RPMI8226 (cell line): Measurements from ENCODE around the gene SDCBP2.

Experiments
- DNase-seq: peaks from one replicate; pipeline ENCODE4 v3.0.0-alpha.2; 2015

Gene SDCBP2

GRCh38 chr20:1310071-1310470 is 18.9 kb downstream of the SDCBP2 start:
- no peak for DNase-seq

GRCh38 chr20:1309439-1309847 is 19.5 kb downstream of the SDCBP2 start:
- no peak for DNase-seq

GRCh38 chr20:1308702-1309095 is 20.2 kb downstream of the SDCBP2 start:
- DNase-seq, result no peak

DNA sequence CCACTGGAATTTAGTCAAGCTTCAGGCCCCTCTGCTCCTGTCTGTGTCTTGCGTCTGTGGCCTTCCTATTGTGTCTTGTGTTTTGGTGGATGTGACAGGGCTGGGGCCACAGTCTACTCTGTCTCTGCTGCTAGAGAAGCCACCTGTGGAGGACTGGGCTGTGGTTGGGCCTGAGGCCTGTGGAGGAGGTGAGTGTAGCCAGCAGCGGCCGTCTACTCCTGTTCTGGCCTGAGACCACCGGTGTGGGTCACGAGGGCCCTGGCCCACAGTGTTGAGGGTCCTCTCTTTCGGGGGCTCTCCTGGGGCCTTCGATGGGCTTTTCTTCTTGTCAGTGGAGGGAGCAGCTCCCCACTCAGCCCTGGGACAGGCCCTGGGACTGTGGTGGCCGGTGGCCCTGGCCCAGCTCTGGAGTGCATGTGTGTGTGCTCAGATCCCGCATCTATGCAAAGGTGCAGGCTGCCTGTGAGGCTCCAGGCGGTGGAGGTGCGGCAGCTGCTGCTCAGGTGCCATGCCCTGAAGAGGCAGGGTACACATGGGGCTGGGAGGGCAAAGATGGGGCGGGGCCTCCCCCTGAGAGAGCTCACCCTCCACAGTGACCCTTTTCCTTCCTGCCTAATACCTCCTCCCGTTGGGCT is 20.8 kb downstream of the SDCBP2 start:
- no peak for DNase-seq

- DNase-seq, result no peak
Measured at GRCh38 chr20:1307571-1307971, 21.4 kb downstream of the SDCBP2 start.

GRCh38 chr20:1307171-1307570 is 21.8 kb downstream of the SDCBP2 start:
- DNase-seq, result no peak

- no peak for DNase-seq
Measured at GRCh38 chr20:1306316-1307135, 22.4 kb downstream of the SDCBP2 start.

DNA sequence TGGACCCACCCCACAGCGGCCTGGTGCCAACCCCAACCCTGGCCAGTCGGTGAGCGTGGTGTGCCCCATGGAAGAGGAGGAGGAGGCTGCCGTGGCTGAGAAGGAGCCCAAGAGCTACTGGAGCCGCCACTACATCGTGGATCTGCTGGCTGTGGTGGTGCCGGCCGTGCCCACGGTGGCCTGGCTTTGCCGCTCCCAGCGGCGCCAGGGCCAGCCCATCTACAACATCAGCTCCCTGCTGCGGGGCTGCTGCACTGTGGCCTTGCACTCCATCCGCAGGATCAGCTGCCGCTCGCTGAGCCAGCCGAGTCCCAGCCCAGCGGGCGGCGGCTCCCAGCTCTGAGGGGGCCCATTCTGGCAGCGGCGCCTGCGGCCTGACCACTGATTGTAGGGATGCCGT is 23.2 kb downstream of the SDCBP2 start:
- no peak for DNase-seq

DNA sequence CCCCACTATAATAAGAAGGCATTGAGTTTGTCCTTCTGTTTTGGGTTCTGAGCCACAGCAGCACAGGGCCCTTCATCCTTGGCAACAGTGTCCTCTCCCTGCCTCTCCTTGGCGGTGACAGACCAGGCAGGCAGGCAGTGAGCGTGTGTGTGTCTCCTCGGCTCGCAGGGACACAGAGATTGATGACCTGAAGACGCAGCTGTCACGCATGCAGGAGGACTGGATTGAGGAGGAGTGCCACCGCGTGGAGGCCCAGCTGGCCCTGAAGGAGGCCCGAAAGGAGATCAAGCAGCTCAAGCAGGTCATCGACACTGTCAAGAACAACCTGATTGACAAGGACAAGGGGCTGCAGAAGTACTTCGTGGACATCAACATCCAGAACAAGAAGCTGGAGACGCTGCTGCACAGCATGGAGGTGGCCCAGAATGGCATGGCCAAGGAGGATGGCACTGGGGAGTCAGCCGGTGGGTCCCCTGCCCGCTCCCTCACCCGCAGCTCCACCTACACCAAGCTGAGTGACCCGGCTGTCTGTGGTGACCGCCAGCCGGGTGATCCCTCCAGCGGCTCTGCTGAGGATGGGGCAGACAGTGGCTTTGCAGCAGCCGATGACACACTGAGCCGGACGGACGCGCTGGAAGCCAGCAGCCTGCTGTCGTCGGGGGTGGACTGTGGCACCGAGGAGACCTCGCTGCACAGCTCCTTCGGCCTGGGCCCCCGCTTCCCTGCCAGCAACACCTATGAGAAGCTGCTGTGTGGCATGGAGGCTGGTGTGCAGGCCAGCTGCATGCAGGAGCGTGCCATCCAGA is 24.0 kb downstream of the SDCBP2 start:
- no peak for DNase-seq

DNA sequence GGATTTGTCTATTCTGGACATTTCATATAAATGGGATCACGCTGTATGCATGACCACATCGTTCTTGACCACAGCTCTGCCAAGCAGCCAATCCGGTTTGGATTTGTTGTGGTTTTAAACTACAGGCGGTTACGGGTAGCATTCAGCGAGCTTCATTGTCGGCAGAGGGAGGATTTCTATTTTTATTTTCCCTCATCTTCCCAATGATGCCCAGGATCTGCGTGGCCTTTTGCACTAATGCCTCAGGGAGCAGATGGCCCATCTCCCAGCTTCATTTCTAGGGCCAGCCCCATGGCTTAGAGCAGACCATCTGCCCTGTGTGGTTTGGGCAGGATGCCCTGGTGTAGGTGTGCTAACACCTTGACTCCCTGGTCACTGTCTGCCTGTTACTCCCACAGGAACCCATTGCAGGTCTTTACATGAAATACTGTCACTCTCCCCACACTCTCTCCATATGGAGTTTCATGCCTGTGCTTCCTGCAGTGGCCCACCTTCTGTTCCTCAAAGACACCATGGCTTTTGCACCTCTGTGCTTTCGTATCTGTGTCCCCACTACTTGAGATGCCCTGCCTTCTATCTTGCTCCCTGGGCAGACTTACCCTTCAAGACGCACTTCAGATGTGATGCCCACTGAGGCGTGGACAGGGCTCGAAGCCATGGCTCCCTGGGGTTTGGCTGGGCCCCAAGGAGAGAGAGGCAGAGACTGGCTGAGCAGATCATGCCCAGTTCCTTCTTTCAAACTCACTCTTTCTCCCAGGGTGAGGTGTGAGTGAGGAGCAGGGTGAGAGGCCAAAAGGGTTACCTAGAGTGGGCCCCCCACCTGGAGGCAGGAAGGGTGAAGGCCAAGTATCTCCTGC is 26.0 kb downstream of the SDCBP2 start:
- peak; percentile 47 for DNase-seq

DNA sequence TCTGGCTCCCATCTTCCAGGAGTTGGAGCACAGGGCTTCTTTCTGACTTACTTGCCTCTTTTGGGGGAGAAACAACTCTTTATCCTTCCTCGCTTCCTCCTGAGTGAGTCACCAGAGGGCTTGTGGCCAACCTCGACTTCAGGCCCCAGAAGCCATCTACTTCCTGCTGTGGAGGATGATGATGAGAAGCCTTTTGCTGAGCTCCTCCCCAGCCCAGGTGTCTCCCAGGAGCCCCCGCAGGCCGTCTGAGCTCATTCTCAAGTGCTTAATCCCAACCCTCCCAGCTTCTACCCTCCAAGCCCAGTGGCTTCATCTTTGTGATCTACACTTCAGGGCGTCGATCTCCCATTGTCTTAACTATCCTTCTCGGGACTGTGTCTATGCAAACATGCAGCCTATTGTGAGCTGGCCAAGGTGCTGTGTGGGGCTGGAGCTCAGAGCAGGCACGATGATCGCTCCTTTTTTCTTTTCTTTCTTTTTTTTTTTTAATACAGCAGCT is 27.9 kb downstream of the SDCBP2 start:
- DNase-seq, result peak; percentile 63

- DNase-seq, result no peak
Measured at GRCh38 chr20:1300083-1300840, 28.7 kb downstream of the SDCBP2 start.

DNA sequence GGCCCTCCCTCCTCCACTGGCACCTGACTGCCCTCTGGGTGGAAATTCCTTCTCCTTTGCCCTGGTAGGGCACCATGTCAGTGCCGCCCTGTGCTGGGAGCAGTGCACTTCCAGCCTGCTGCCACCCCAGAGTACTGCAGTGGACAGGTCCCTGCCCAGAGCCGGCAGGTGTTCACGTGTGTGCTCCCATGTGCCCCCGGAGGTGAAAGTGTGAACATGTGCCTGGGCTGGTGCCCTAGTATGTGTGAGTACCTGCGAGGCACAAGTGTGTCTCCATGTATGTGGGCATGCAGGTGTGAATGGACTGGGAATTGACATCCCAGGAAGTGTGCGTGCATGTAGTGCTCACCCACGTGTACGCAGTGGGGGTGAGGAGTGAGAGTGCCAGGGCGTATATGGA is 29.4 kb downstream of the SDCBP2 start:
- peak; percentile 54 for DNase-seq

DNA sequence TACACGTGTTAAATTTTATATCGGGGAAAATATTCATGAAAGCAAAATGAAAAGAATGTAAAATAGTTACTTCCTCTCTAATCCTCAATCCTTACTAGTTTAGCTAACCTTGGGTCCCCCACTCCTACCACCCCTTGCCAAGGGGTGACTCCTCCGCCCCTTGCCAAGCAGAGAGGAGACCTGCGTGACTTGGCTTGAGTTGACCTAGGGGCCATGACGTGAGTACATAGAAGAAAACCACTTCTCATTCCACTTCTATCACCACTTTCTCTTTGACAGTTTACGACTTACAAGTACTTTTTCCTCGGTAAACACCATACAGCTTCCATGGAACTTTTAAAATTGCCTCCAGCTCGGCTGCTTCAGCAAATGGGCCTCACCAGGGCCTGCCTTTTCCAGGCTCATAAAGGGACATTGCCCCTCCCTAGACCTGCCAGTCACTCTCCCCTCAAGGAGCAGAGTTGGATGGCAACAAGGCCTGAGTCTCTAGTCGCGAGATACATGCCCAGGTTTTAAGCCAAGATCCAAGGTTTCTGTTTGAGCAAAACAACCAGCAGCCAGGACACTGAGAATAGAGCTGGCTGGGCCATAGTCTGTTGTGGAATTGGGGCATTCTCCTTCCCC is 29.9 kb downstream of the SDCBP2 start:
- DNase-seq, result no peak

DNA sequence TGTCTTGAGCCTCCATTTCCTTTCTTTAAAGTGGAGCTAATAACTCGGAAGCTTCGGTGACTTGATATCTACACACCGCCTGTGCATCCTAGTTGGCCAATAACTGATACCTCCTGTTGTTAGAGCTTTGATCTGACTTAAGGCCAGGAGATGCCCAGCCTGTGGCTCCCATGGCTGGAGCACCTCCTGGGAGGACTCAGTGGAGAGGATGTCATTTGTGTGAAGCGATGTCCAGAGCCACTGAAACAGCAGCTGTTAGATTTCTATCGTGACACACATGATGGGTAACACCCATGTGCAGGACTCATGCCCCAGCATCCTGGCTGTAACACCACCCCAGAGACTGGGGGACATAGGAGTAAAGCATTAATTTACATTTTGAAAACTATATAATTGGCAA is 30.8 kb downstream of the SDCBP2 start:
- DNase-seq, result no peak

- no peak for DNase-seq
Measured at GRCh38 chr20:1297486-1297885, 31.5 kb downstream of the SDCBP2 start.

DNA sequence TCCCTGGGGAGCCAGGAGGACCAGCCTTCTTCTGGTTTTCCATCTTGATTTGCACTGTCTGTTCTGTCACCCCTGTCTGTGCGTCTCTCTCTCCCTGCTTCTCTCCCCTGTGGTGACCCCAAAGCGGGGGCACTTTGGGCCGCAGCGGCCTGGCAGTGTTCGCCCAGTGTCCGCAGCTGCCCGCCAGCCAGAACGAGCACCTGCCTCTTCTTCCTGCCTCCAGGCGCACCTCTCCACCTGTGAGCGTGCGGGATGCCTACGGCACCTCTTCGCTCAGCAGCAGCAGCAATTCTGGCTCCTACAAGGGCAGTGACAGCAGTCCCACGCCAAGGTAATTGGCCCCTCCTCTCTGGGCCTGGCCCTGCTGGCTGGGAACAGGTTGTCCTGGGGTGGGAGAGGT is 32.0 kb downstream of the SDCBP2 start:
- no peak for DNase-seq

- no peak for DNase-seq
Measured at GRCh38 chr20:1296117-1296610, 32.8 kb downstream of the SDCBP2 start.

- no peak for DNase-seq
Measured at GRCh38 chr20:1295276-1295930, 33.5 kb downstream of the SDCBP2 start.

DNA sequence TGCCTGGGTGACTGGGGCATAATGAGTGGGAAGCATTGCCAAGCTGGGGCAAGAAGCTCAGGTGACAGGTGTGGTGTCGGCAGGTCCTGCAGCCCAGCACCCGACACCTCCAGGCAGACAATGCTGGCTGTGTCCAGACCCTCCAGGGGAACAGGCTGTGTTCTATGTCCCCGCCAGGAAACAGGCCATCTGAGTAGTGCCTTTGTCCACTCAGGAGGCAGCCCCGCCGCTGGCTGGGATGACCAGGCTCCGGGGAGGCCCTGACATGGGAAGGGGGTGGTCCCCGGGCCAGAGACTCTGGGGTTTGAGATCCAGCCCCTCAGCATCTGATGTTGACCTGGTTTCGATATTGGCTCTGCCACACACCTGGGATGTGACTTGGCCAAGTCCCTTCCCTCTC is 34.4 kb downstream of the SDCBP2 start:
- no peak for DNase-seq
